ENCODE results near the gene ANKS1B. TPM values are rescaled to one million over a fixed set of nuclear protein-coding genes. Genes with fewer than 3 reads are reported as not detected.
A peak's percentile ranks its signal among the peaks of the same experiment; 100 is the strongest.

The ANKS1B gene
- total RNA-seq, 1 donor from 2014 or later: 0.46 TPM

GRCh38 chr12:99054601-99055128 lies 930.1 kb downstream of the ANKS1B start:
- DNase-seq (ENCODE audit: low read depth): no peak
- no peak for TF ChIP-seq CTCF (conservative IDR thresholded peaks at IDR 0.05; ENCODE audit: low read depth, low read length)
- no peak overlapping the region for H3K4me3 ChIP-seq (ENCODE audit: low read depth, low read length)

GRCh38 chr12:99053616-99054362 lies 930.9 kb downstream of the ANKS1B start:
- DNase-seq (ENCODE audit: low read depth): no peak
- H3K4me3 ChIP-seq (ENCODE audit: low read depth, low read length): no peak overlapping the region
- TF ChIP-seq CTCF (conservative IDR thresholded peaks at IDR 0.05; ENCODE audit: low read depth, low read length): no peak

- TF ChIP-seq CTCF (conservative IDR thresholded peaks at IDR 0.05; ENCODE audit: low read depth, low read length): no peak
- DNase-seq (ENCODE audit: low read depth): no peak
- H3K4me3 ChIP-seq (ENCODE audit: low read depth, low read length): no peak overlapping the region
Measured at GRCh38 chr12:99049774-99050173, 935.0 kb downstream of the ANKS1B start.

GRCh38 chr12:99045158-99045557 lies 939.6 kb downstream of the ANKS1B start:
- no peak for TF ChIP-seq CTCF (conservative IDR thresholded peaks at IDR 0.05; ENCODE audit: low read depth, low read length)
- DNase-seq (ENCODE audit: low read depth): no peak

GRCh38 chr12:99043319-99043914 lies 941.3 kb downstream of the ANKS1B start:
- H3K4me3 ChIP-seq (ENCODE audit: low read depth, low read length): no peak overlapping the region
- peak; percentile 20 for DNase-seq (ENCODE audit: low read depth)
- peak; percentile 99 for TF ChIP-seq CTCF (conservative IDR thresholded peaks at IDR 0.05; ENCODE audit: low read depth, low read length)

More at GRCh38 chr12:99045158-99045557, 939.6 kb downstream of the ANKS1B start:
- H3K4me3 ChIP-seq (ENCODE audit: low read depth, low read length): no peak overlapping the region

GRCh38 chr12:99042226-99042625 lies 942.5 kb downstream of the ANKS1B start:
- TF ChIP-seq CTCF (conservative IDR thresholded peaks at IDR 0.05; ENCODE audit: low read depth, low read length): no peak
- no peak overlapping the region for H3K4me3 ChIP-seq (ENCODE audit: low read depth, low read length)
- no peak for DNase-seq (ENCODE audit: low read depth)
